Sigmoid colon (tissue), 7 donors: ENCODE results near the gene CHST1. TPM values are rescaled to one million over a fixed set of nuclear protein-coding genes. Genes with fewer than 3 reads are reported as not detected.

Source experiments
- DNase-seq: peaks from one replicate; pipeline ENCODE4 v3.0.0-alpha.2; 2019
- H3K27ac ChIP-seq, 4 donors: fragments of 200-600 bp; sonication (generic); one replicate each; pipeline ENCODE4 v1.5.1; 2016 to 2019; ENCODE audit warnings: mild to moderate bottlenecking in 1 of 4
- H3K27me3 ChIP-seq, 3 donors: fragments of 200-600 bp; sonication (generic); one replicate each; pipeline ENCODE4 v1.5.1; 2019; ENCODE audit warnings: mild to moderate bottlenecking in 1 of 3
- H3K36me3 ChIP-seq, 4 donors: fragments of 200-600 bp; sonication (generic); one replicate each; pipeline ENCODE4 v1.5.1; 2016 to 2019
- H3K4me1 ChIP-seq, 4 donors: fragments of 200-600 bp; sonication (generic); one replicate each; pipeline ENCODE4 v1.5.1; 2017 to 2019
- H3K4me3 ChIP-seq, 4 donors: fragments of 200-600 bp; sonication (generic); one replicate each; pipeline ENCODE4 v1.5.1; 2017 to 2019; ENCODE audit warnings: mild to moderate bottlenecking in 2 of 4, moderate library complexity in 1 of 4
- H3K9me3 ChIP-seq, 4 donors: fragments of 200-600 bp in 3 of 4; sonication (generic) in 3 of 4; one replicate each; pipeline versions ENCODE4 v1.5.1 to v1.6.1; 2013 to 2019
- EP300 ChIP-seq, 4 donors: sonication (generic); formaldehyde crosslinking; IDR thresholded peaks; one replicate each; pipeline ENCODE4 v1.6.1; 2017; ENCODE audit warnings: antibody characterized with exemption in 4 of 4
- POLR2A ChIP-seq, 2 donors: fragments of 450-650 bp; IDR thresholded peaks; one replicate each; pipeline ENCODE4 v1.6.1; 2016; ENCODE audit warnings: antibody characterized with exemption in 2 of 2, mild to moderate bottlenecking in 2 of 2, moderate library complexity in 2 of 2
- POLR2AphosphoS5 ChIP-seq, 4 donors: sonication (generic); formaldehyde crosslinking; IDR thresholded peaks; one replicate each; pipeline ENCODE4 v1.6.1; 2017; ENCODE audit warnings: antibody characterized with exemption in 4 of 4
- WGBS, 2 donors: extraction: QIAGEN DNeasy Blood & Tissue Kit; methylation state at CpG; one replicate each; pipeline ENCODE4 v1.1.7; 2013; 5-methylcytosine and 5-hydroxymethylcytosine counted together
- intact Hi-C: fragments of 100-400 bp; cut with DNase I; formaldehyde crosslinking; loops from one replicate; pipeline ENCODE4 v1.15.1; 2023
- polyA plus RNA-seq, 3 donors: library from polyadenylated mRNA; stranded (reverse); fragments of 200-250 nt; gene quantifications; one replicate each; pipeline ENCODE4 v1.2.3, GENCODE V29; 2013
- total RNA-seq, 4 donors: library from RNA; depleted of rRNA; stranded (reverse); fragments of >200 nt; gene quantifications; one replicate each; pipeline ENCODE4 v1.1.0, GENCODE V29; 2016
- TF ChIP-seq, protein P1 (sequence below), 4 experiments: fragments of 450-650 bp in 3 of 4; fragments of 200-600 bp in 1 of 4; IDR thresholded peaks; one replicate each; pipeline ENCODE4 v1.5.1; 2016 to 2019; ENCODE audit warnings: antibody characterized with exemption in 4 of 4, mild to moderate bottlenecking in 3 of 4, moderate library complexity in 2 of 4
- donor health status: healthy with polysubstance abuse.
- donor health status: Bipolar disorder and iron deficiency.
- donor health status: healthy.

CHST1 gene
- total and polyA plus RNA-seq, 7 donors = 0.23 to 1.5 (median 1.2) TPM

DNA sequence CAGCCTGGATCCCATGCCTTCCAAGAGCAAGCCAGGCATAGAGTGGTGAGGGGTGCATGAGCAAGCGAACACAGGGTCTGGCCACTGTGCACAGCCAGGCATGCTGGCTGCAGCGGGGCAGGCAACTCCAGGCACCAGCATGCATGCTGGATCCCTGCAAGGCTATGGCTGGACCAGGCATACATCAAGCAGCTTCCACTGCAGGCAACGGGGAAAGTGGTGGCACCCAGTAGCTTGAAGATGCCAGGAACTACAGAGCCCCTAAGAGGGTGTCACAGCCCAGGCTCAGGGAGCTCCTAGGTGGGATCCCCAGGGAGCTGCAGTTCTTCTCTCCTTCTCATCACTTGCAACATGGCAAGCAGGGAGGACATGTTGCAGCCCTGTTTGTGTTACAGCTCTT is 45.2 kb downstream of the CHST1 start:
- TF ChIP-seq POLR2A (IDR thresholded peaks at IDR 0.05) = no peak
- TF ChIP-seq, protein P1, sequence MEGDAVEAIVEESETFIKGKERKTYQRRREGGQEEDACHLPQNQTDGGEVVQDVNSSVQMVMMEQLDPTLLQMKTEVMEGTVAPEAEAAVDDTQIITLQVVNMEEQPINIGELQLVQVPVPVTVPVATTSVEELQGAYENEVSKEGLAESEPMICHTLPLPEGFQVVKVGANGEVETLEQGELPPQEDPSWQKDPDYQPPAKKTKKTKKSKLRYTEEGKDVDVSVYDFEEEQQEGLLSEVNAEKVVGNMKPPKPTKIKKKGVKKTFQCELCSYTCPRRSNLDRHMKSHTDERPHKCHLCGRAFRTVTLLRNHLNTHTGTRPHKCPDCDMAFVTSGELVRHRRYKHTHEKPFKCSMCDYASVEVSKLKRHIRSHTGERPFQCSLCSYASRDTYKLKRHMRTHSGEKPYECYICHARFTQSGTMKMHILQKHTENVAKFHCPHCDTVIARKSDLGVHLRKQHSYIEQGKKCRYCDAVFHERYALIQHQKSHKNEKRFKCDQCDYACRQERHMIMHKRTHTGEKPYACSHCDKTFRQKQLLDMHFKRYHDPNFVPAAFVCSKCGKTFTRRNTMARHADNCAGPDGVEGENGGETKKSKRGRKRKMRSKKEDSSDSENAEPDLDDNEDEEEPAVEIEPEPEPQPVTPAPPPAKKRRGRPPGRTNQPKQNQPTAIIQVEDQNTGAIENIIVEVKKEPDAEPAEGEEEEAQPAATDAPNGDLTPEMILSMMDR (IDR thresholded peaks at IDR 0.05) = no peak
- TF ChIP-seq EP300 (IDR thresholded peaks at IDR 0.05) = no peak
- no peak for TF ChIP-seq POLR2AphosphoS5 (IDR thresholded peaks at IDR 0.05)
- Histone ChIP-seq H3K36me3 (no peaks in the 10 kb centered on the region), H3K27ac (no peak overlapping the region), H3K4me1 (no peaks in the 10 kb centered on the region), H3K9me3 (peaks cover 0 to 6% (median 0%) of the 10 kb centered on the region in 4 donors), H3K4me3 (no peak overlapping the region), H3K27me3 (no peaks in the 10 kb centered on the region)
- DNase-seq = no peak
- intact Hi-C loops = no loop called here
- 79 to 88% methylated on average over 3 of the region's 3 CpGs for WGBS, 2 donors

DNA sequence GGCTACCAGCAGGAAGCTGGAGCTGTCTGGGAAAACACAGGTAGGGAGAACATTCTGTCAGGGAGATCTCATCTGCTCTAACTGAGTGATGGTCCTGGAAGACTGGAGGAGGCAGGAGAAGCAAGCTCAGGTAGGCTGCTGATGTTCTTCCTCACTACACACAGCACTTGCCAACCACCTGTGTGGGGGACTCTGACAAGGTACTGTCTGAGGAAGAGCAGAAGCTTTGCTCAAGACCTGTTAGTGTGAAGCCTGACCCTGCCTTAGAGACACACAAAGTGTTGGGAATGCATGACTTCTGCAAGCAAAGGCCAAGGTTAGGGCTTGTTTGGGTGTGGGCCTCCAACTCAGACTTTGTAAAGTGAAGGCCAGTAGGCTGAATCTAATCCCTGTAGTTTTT is 46.5 kb downstream of the CHST1 start:
- Histone ChIP-seq H3K9me3 (peaks cover 0 to 6% (median 0%) of the 10 kb centered on the region in 4 donors), H3K4me3 (no peak overlapping the region), H3K27ac (no peak overlapping the region), H3K36me3 (no peaks in the 10 kb centered on the region), H3K27me3 (no peaks in the 10 kb centered on the region), H3K4me1 (no peaks in the 10 kb centered on the region)
- intact Hi-C loops = no loop called here
- no peak for DNase-seq
- TF ChIP-seq, protein P1 (IDR thresholded peaks at IDR 0.05) = no peak
- TF ChIP-seq EP300 (IDR thresholded peaks at IDR 0.05) = no peak
- no peak for TF ChIP-seq POLR2A (IDR thresholded peaks at IDR 0.05)
- no peak for TF ChIP-seq POLR2AphosphoS5 (IDR thresholded peaks at IDR 0.05)

DNA sequence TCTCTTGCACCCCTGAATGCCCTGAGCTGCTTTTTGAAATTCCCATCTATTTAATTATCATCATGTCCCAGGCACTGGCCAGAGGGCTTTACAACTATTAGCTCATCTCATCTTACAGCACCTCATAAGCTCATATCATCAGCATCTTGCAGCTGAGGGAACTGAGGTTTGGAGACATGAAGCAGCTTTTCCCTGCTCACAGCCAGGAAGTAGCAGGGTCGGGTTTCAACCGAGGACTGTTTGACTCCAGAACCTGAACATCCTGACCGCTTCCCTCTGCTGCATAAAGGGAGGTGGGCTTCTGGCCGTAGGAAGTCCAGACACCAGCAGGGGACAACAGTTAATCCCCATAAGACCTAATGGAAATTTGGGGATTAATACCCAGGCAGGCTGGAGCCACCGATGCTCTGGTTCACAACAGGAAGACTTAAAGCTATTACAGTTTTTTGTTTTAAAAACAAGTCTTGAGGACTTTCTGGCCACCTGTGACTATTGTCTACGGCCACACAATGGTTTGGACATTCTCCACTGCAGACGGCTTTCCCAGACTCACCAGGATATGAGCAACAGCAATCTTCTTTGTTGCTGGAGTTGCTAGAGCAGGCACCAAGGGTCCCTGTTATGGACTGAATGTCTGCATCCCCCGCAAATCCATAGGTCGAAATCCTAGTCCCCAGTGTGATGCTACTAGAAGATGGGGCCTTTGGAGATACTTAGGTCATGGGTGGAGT is 47.4 kb downstream of the CHST1 start:
- no peaks in the 10 kb centered on the region for H3K4me1 ChIP-seq
- H3K4me3 ChIP-seq = no peak overlapping the region
- no peak for DNase-seq
- intact Hi-C loops = no loop called here
- no peaks in the 10 kb centered on the region for H3K36me3 ChIP-seq
- no peak overlapping the region for H3K27ac ChIP-seq
- TF ChIP-seq POLR2AphosphoS5 (IDR thresholded peaks at IDR 0.05) (no peak), POLR2A (IDR thresholded peaks at IDR 0.05) (no peak), EP300 (IDR thresholded peaks at IDR 0.05) (no peak)
- TF ChIP-seq, protein P1 (IDR thresholded peaks at IDR 0.05) = no peak
- H3K9me3 ChIP-seq = peaks cover 0 to 6% (median 0%) of the 10 kb centered on the region in 4 donors
- no peaks in the 10 kb centered on the region for H3K27me3 ChIP-seq
- WGBS, 2 donors = 44 to 52% methylated on average over 9 of the region's 9 CpGs

GRCh38 chr11:45616802-45617549 is 48.4 kb downstream of the CHST1 start:
- Histone ChIP-seq H3K4me3 (no peak overlapping the region), H3K27ac (no peak overlapping the region), H3K4me1 (no peaks in the 10 kb centered on the region), H3K9me3 (peaks cover 0 to 6% (median 0%) of the 10 kb centered on the region in 4 donors), H3K27me3 (no peaks in the 10 kb centered on the region), H3K36me3 (no peaks in the 10 kb centered on the region)
- no peak for DNase-seq
- intact Hi-C loops = no loop called here
- TF ChIP-seq, protein P1 (IDR thresholded peaks at IDR 0.05) = no peak
- no peak for TF ChIP-seq POLR2A (IDR thresholded peaks at IDR 0.05)
- no peak for TF ChIP-seq POLR2AphosphoS5 (IDR thresholded peaks at IDR 0.05)
- no peak for TF ChIP-seq EP300 (IDR thresholded peaks at IDR 0.05)
- WGBS, 2 donors = 85 to 87% methylated on average over 8 of the region's 8 CpGs
